ENCODE measurements around the gene DENND1A.

DNA sequence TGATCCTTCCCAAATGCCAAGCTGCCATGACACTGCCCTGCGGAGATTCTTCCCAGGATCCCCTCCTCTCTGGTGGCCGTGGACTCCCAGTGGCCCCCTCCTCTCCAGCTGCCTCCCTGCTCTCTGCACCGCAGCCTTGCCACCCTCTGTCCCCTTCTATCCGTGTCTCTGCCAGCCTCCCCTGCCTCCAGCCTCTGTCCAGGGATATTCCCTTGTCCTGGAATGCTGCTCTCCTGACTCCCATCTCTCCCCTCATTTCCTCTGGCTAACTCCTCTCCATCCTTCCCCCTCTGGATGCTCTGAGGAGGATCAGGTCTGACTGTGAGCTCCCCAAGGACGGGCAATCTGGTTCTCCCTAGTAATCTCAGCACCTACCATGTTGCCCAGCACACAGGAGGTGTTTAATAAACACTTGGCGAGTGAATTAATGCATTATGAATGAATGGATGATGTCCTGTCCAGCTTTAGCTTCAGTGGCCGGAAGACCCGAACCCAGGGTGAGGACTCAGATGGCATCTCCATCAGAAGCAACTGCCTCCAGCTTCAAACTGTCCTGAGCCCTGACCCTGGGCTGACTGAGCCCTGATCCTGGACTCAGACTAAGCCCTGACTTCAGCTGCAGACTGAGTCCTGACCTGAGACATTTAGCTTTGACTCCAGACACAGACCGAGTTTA lies 581.5 kb downstream of the DENND1A start:
- TF ChIP-seq POLR2A (IDR thresholded peaks at IDR 0.05; ENCODE audit: low read depth) (no peak), EP300 (IDR thresholded peaks at IDR 0.05) (no peak), POLR2AphosphoS5 (IDR thresholded peaks at IDR 0.05) (no peak)
- TF ChIP-seq, protein P1, sequence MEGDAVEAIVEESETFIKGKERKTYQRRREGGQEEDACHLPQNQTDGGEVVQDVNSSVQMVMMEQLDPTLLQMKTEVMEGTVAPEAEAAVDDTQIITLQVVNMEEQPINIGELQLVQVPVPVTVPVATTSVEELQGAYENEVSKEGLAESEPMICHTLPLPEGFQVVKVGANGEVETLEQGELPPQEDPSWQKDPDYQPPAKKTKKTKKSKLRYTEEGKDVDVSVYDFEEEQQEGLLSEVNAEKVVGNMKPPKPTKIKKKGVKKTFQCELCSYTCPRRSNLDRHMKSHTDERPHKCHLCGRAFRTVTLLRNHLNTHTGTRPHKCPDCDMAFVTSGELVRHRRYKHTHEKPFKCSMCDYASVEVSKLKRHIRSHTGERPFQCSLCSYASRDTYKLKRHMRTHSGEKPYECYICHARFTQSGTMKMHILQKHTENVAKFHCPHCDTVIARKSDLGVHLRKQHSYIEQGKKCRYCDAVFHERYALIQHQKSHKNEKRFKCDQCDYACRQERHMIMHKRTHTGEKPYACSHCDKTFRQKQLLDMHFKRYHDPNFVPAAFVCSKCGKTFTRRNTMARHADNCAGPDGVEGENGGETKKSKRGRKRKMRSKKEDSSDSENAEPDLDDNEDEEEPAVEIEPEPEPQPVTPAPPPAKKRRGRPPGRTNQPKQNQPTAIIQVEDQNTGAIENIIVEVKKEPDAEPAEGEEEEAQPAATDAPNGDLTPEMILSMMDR (IDR thresholded peaks at IDR 0.05), result no peak
